Trophoblast cell (in vitro differentiated cells and primary cell): Measurements from ENCODE around the gene GINS2.

Experiments used
- DNase-seq, 2 donors: peaks; one replicate each; pipeline ENCODE4 v3.0.0-alpha.2; 2016
- H2AFZ ChIP-seq: 2 replicates; pipeline ENCODE4 v1.6.1; 2013; ENCODE audit warnings: low read length, moderate library complexity, mild to moderate bottlenecking; ENCODE audit not compliant: insufficient read depth, poor library complexity
- H2AK5ac ChIP-seq: 2 replicates; pipeline ENCODE4 v1.6.1; 2013; ENCODE audit warnings: mild to moderate bottlenecking, low read length
- H2BK120ac ChIP-seq: 2 replicates; pipeline ENCODE4 v1.6.1; 2013; ENCODE audit warnings: low read length, mild to moderate bottlenecking, moderate library complexity; ENCODE audit not compliant: insufficient read depth, poor library complexity
- H2BK12ac ChIP-seq: 2 replicates; pipeline ENCODE4 v1.6.1; 2013; ENCODE audit warnings: mild to moderate bottlenecking, low read length, moderate library complexity
- H2BK5ac ChIP-seq: 2 replicates; pipeline ENCODE4 v1.6.1; 2013; ENCODE audit warnings: low read length, low read depth, moderate library complexity, mild to moderate bottlenecking; ENCODE audit not compliant: poor library complexity
- H3K14ac ChIP-seq: 2 replicates; pipeline ENCODE4 v1.6.1; 2013; ENCODE audit warnings: mild to moderate bottlenecking, low read length
- H3K18ac ChIP-seq: 2 replicates; pipeline ENCODE4 v1.6.1; 2013; ENCODE audit warnings: mild to moderate bottlenecking, low read length
- H3K23ac ChIP-seq: 2 replicates; pipeline ENCODE4 v1.6.1; 2013; ENCODE audit warnings: low read length
- H3K27ac ChIP-seq: 2 replicates; pipeline ENCODE4 v1.5.1; 2013; ENCODE audit warnings: low read depth, mild to moderate bottlenecking, inconsistent platforms, low read length, moderate library complexity
- H3K27me3 ChIP-seq: 2 replicates; pipeline ENCODE4 v1.6.1; 2013; ENCODE audit warnings: inconsistent platforms, mild to moderate bottlenecking, low read length, moderate library complexity; ENCODE audit not compliant: insufficient read depth
- H3K36me3 ChIP-seq, 2 experiments: 1 replicate in 1 of 2; 2 replicates in 1 of 2; pipeline ENCODE4 v1.6.1; 2013; ENCODE audit warnings: low read length in 2 of 2, mild to moderate bottlenecking in 2 of 2, moderate library complexity in 1 of 2; ENCODE audit not compliant: insufficient read depth in 2 of 2, control insufficient read depth in 1 of 2
- H3K4ac ChIP-seq: 2 replicates; pipeline ENCODE4 v1.6.1; 2013; ENCODE audit warnings: low read depth, mild to moderate bottlenecking, low read length, moderate library complexity
- H3K4me1 ChIP-seq, 2 experiments: 1 replicate in 1 of 2; 2 replicates in 1 of 2; pipeline ENCODE4 v1.6.1; 2013; ENCODE audit warnings: low read length in 2 of 2, mild to moderate bottlenecking in 2 of 2, moderate library complexity in 1 of 2; ENCODE audit not compliant: insufficient read depth in 2 of 2, control insufficient read depth in 1 of 2
- H3K4me2 ChIP-seq: 2 replicates; pipeline ENCODE4 v1.6.1; 2013; ENCODE audit warnings: inconsistent platforms, mild to moderate bottlenecking, low read length, moderate library complexity
- H3K4me3 ChIP-seq: 2 replicates; pipeline ENCODE4 v1.5.1; 2013; ENCODE audit warnings: mild to moderate bottlenecking, low read depth, low read length, inconsistent platforms
- H3K79me1 ChIP-seq: one replicate; pipeline ENCODE4 v1.6.1; 2013; ENCODE audit warnings: low read length
- H3K79me2 ChIP-seq: 2 replicates; pipeline ENCODE4 v1.6.1; 2013; ENCODE audit warnings: low read length, mild to moderate bottlenecking; ENCODE audit not compliant: control insufficient read depth, insufficient read depth, poor library complexity
- H3K9ac ChIP-seq: 2 replicates; pipeline ENCODE4 v1.6.1; 2013; ENCODE audit warnings: mild to moderate bottlenecking, low read length
- H3K9me3 ChIP-seq: 2 replicates; pipeline ENCODE4 v1.6.1; 2013; ENCODE audit warnings: low read depth, mild to moderate bottlenecking, control low read depth, inconsistent platforms, low read length; ENCODE audit not compliant: insufficient read depth
- H4K12ac ChIP-seq: 2 replicates; pipeline ENCODE4 v1.6.1; 2013; ENCODE audit warnings: low read depth, mild to moderate bottlenecking, low read length, moderate library complexity
- H4K8ac ChIP-seq: 2 replicates; pipeline ENCODE4 v1.6.1; 2013; ENCODE audit warnings: low read depth, mild to moderate bottlenecking, low read length, moderate library complexity
- H4K91ac ChIP-seq: one replicate; pipeline ENCODE4 v1.6.1; 2013; ENCODE audit warnings: low read depth, mild to moderate bottlenecking, low read length, moderate library complexity
- WGBS: extraction: QIAGEN DNeasy Blood & Tissue Kit; methylation state at CpG from one replicate; pipeline ENCODE4 v1.1.7; 2013; ENCODE audit warnings: missing lambda C conversion rate; ENCODE audit not compliant: insufficient read length, insufficient coverage; ENCODE audit errors: extremely low coverage; 5-methylcytosine and 5-hydroxymethylcytosine counted together

Gene GINS2

DNA sequence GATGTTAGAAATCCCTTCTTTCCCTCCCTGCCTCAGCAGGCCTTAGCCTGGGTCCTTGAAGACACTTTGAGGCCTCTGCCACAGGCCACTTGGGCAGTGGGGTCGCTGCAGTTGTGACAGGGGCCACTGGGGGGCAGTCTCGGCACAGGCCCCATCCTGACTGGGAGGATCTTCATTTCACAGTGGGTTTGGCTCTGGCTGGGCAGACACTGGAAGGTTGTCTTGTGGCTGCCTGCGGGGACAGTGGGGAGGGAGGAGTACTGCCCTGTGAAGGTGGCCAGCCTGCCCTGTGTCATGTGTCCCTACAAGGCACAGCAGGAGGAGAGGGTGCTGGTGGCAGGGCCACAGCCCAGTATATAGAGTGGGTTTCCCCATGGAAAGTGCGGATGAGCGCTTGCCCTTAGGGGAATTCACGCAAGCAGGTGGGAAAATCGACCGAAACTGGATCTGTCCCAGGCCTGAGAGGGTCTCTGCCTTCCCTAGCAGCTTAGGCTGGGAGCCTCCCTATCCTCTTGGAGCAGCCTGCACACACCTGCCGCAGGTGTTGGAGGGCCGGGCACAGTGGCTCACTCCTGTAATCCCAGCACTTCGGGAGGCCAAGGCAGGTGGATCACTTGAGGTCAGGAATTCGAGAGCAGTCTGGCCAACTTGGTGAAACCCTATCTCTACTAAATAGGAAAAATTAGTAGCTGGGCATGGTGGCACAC, 28.8 kb downstream of the GINS2 start:
- Histone ChIP-seq H2BK120ac (no peak overlapping the region), H4K8ac (no peak overlapping the region), H3K79me2 (no peaks in the 10 kb centered on the region), H3K4me3 (no peak overlapping the region), H3K18ac (no peak overlapping the region), H2BK12ac (no peak overlapping the region), H3K4me2 (no peak overlapping the region), H2AFZ (no peak overlapping the region), H3K36me3 (peaks cover 90 to 91% of the 10 kb centered on the region in 2 experiments), H4K12ac (no peak overlapping the region), H3K79me1 (no peaks in the 10 kb centered on the region), H3K14ac (no peak overlapping the region), H2AK5ac (no peak overlapping the region), H2BK5ac (no peak overlapping the region), H3K9ac (no peak overlapping the region), H3K9me3 (no peaks in the 10 kb centered on the region), H3K27ac (no peak overlapping the region), H4K91ac (no peak overlapping the region), H3K27me3 (no peaks in the 10 kb centered on the region), H3K4me1 (no peaks in the 10 kb centered on the region), H3K4ac (no peak overlapping the region), H3K23ac (no peak overlapping the region)
- WGBS = no CpG with 5 or more reads among the region's 12 CpGs
- DNase-seq = peak in 1 of 2 donors; percentile 60

- Histone ChIP-seq H3K4me2 (no peak overlapping the region), H3K4me3 (no peak overlapping the region), H3K27ac (no peak overlapping the region), H3K14ac (no peak overlapping the region), H3K79me1 (no peaks in the 10 kb centered on the region), H3K36me3 (peaks cover 89 to 91% of the 10 kb centered on the region in 2 experiments), H2BK120ac (no peak overlapping the region), H4K91ac (no peak overlapping the region), H3K18ac (no peak overlapping the region), H4K8ac (no peak overlapping the region), H3K9ac (no peak overlapping the region), H2AFZ (no peak overlapping the region), H4K12ac (no peak overlapping the region), H3K27me3 (no peaks in the 10 kb centered on the region), H3K4ac (no peak overlapping the region), H3K9me3 (no peaks in the 10 kb centered on the region), H3K4me1 (no peaks in the 10 kb centered on the region), H2BK12ac (no peak overlapping the region), H3K23ac (no peak overlapping the region), H2AK5ac (no peak overlapping the region), H2BK5ac (no peak overlapping the region), H3K79me2 (no peaks in the 10 kb centered on the region)
- no peak for DNase-seq
- no CpG with 5 or more reads among the region's 8 CpGs for WGBS
Measured at GRCh38 chr16:85659336-85659735, 29.4 kb downstream of the GINS2 start.

- Histone ChIP-seq H4K12ac (no peak overlapping the region), H2AFZ (no peak overlapping the region), H3K4me1 (no peaks in the 10 kb centered on the region), H2BK120ac (no peak overlapping the region), H3K79me1 (no peaks in the 10 kb centered on the region), H3K79me2 (no peaks in the 10 kb centered on the region), H3K4me2 (no peak overlapping the region), H2BK5ac (no peak overlapping the region), H3K9me3 (no peaks in the 10 kb centered on the region), H3K18ac (no peak overlapping the region), H4K91ac (no peak overlapping the region), H3K4me3 (no peak overlapping the region), H3K9ac (no peak overlapping the region), H3K27ac (no peak overlapping the region), H2AK5ac (no peak overlapping the region), H3K36me3 (peaks cover 89 to 91% of the 10 kb centered on the region in 2 experiments), H3K23ac (no peak overlapping the region), H3K4ac (no peak overlapping the region), H3K27me3 (no peaks in the 10 kb centered on the region), H2BK12ac (no peak overlapping the region), H4K8ac (no peak overlapping the region), H3K14ac (no peak overlapping the region)
- no peak for DNase-seq
- WGBS = no CpG with 5 or more reads among the region's 18 CpGs
Measured at GRCh38 chr16:85658504-85659326, 30.0 kb downstream of the GINS2 start.

GRCh38 chr16:85657996-85658395, 30.8 kb downstream of the GINS2 start:
- no peak overlapping the region for H3K14ac ChIP-seq
- no peak overlapping the region for H3K9ac ChIP-seq
- no peak overlapping the region for H2BK5ac ChIP-seq
- H2AK5ac ChIP-seq = no peak overlapping the region
- no peaks in the 10 kb centered on the region for H3K27me3 ChIP-seq
- no peak overlapping the region for H2BK120ac ChIP-seq
- no peaks in the 10 kb centered on the region for H3K4me1 ChIP-seq
- H3K27ac ChIP-seq = no peak overlapping the region
- no peak overlapping the region for H3K4ac ChIP-seq
- H3K4me3 ChIP-seq = no peak overlapping the region
- DNase-seq = no peak
- no peak overlapping the region for H3K4me2 ChIP-seq
- H3K9me3 ChIP-seq = no peaks in the 10 kb centered on the region
- H3K23ac ChIP-seq = no peak overlapping the region
- H4K12ac ChIP-seq = no peak overlapping the region
- H4K8ac ChIP-seq = no peak overlapping the region
- H3K79me1 ChIP-seq = no peaks in the 10 kb centered on the region
- H4K91ac ChIP-seq = no peak overlapping the region
- no peaks in the 10 kb centered on the region for H3K79me2 ChIP-seq
- H2BK12ac ChIP-seq = no peak overlapping the region
- H2AFZ ChIP-seq = no peak overlapping the region
- WGBS = no CpG with 5 or more reads among the region's 3 CpGs
- no peak overlapping the region for H3K18ac ChIP-seq
- peaks cover 86 to 90% of the 10 kb centered on the region in 2 experiments for H3K36me3 ChIP-seq
